Rectal smooth muscle tissue (tissue), 1 donor: ENCODE data around the gene AGRP.
A peak's percentile ranks its signal among the peaks of the same experiment; 100 is the strongest.

Experiments
- H3K27ac ChIP-seq: one replicate; pipeline ENCODE4 v1.7.0; 2013; ENCODE audit warnings: low read depth, low read length, inconsistent platforms
- H3K27me3 ChIP-seq: one replicate; pipeline ENCODE4 v1.7.0; 2013; ENCODE audit warnings: low read length; ENCODE audit not compliant: control insufficient read depth, insufficient read depth
- H3K36me3 ChIP-seq: one replicate; pipeline ENCODE4 v1.7.0; 2013; ENCODE audit warnings: low read length; ENCODE audit not compliant: control insufficient read depth, insufficient read depth
- H3K4me1 ChIP-seq: one replicate; pipeline ENCODE4 v1.7.0; 2013; ENCODE audit warnings: low read length; ENCODE audit not compliant: control insufficient read depth, insufficient read depth
- H3K4me3 ChIP-seq: one replicate; pipeline ENCODE4 v1.7.0; 2013; ENCODE audit warnings: low read length
- H3K9ac ChIP-seq: one replicate; pipeline ENCODE4 v1.7.0; 2013; ENCODE audit warnings: low read length

The AGRP gene

GRCh38 chr16:67458121-67458641 is 25.2 kb downstream of the AGRP start:
- Histone ChIP-seq H3K9ac (peak overlapping the region; percentile 19), H3K27me3 (no peaks in the 10 kb centered on the region), H3K27ac (peak overlapping the region; percentile 64), H3K4me1 (peaks cover 34% of the 10 kb centered on the region), H3K36me3 (peaks cover 2% of the 10 kb centered on the region), H3K4me3 (peak overlapping the region; percentile 34)

DNA sequence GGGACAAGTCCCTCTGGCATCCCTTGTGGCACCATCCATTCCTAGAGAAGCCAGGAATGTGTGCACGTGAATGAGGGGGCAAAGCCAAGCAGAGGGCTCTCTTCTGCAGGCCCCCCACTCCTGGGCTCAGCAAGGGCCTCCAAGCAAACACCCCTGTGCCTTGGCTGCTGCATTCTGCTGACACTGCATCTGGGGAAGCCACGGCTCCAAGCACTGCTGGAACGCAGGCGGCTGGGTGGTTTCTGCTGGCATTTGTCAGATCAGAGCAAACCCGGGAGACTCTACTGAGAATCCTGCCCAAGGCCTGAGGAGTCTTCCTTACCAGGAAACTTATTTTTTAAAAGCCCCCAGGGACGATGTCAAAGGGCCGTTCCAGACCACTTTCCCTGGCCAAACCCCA is 25.7 kb downstream of the AGRP start:
- Histone ChIP-seq H3K4me3 (peak overlapping the region; percentile 44), H3K4me1 (peaks cover 34% of the 10 kb centered on the region), H3K9ac (peak overlapping the region; percentile 19), H3K27me3 (no peaks in the 10 kb centered on the region), H3K27ac (peak overlapping the region; percentile 64), H3K36me3 (peaks cover 6% of the 10 kb centered on the region)

- H3K4me1 ChIP-seq, result peaks cover 34% of the 10 kb centered on the region
- no peaks in the 10 kb centered on the region for H3K27me3 ChIP-seq
- peak overlapping the region; percentile 64 for H3K27ac ChIP-seq
- peaks cover 9% of the 10 kb centered on the region for H3K36me3 ChIP-seq
- peak overlapping the region; percentile 44 for H3K4me3 ChIP-seq
- peak overlapping the region; percentile 13 for H3K9ac ChIP-seq
Measured at GRCh38 chr16:67456391-67457081, 26.8 kb downstream of the AGRP start.

DNA sequence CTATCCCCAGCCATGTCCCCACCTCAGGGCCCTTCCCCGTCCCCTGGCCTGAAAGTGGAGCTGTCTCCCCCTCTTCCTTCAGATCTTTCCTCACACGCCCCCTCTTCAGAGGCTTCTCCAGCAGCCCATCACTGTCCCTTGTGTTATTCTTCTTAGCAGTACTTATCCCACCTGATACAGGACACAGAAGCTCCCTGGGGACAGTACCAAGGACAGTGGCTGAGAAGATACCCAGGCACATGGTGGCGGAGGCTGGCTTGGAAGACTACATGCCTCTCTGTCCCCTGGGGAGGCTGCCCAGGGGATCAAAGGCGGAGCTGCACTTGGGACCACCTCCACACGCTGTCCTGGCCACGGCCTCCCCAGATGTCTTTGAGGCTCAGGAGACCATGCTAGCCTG is 28.5 kb downstream of the AGRP start:
- peaks cover 29% of the 10 kb centered on the region for H3K4me1 ChIP-seq
- H3K9ac ChIP-seq, result no peak overlapping the region
- no peaks in the 10 kb centered on the region for H3K27me3 ChIP-seq
- H3K36me3 ChIP-seq, result peaks cover 12% of the 10 kb centered on the region
- H3K27ac ChIP-seq, result no peak overlapping the region
- H3K4me3 ChIP-seq, result no peak overlapping the region

- peaks cover 22% of the 10 kb centered on the region for H3K4me1 ChIP-seq
- peaks cover 12% of the 10 kb centered on the region for H3K36me3 ChIP-seq
Measured at GRCh38 chr16:67454104-67454503, 29.2 kb downstream of the AGRP start.

GRCh38 chr16:67451704-67452435 is 31.5 kb downstream of the AGRP start:
- H3K27ac ChIP-seq, result no peak overlapping the region
- no peak overlapping the region for H3K9ac ChIP-seq
- peaks cover 15% of the 10 kb centered on the region for H3K4me1 ChIP-seq

More at GRCh38 chr16:67454104-67454503, 29.2 kb downstream of the AGRP start:
- Histone ChIP-seq H3K4me3 (no peak overlapping the region), H3K27me3 (no peaks in the 10 kb centered on the region), H3K27ac (no peak overlapping the region), H3K9ac (no peak overlapping the region)

DNA sequence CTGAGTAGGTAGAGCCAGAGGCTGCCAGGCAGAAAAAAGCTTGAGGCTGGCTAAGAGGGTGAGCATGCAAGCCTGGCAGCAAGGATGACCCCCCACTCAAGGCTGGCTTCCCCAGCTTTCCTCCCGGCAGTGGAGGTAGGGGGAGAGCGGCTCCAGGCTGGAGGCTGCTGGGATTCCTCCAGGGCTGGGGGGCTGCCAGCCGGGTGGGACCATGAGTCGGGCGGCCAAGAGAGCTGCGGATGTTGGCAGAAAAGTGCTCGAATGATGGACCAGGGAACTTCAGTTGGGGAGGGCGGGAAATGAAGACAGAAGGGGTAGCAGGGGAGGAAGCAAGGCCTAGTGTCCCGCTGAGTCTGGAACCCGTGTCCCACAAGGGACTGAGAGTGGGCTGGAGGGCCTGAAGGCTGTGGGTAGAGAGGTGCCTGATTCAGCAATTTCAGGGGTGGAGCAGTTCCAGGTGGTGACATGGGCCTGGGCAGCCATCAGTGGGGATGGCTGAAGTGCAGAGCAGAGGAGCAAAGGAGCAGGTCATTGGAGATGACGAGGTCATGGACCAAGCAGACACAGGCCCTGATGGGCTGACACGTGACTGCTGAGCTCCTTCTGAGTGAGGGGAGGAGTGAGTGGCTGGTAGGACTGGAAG is 32.2 kb downstream of the AGRP start:
- H3K9ac ChIP-seq, result no peak overlapping the region
- H3K36me3 ChIP-seq, result peaks cover 12% of the 10 kb centered on the region
- H3K27me3 ChIP-seq, result no peaks in the 10 kb centered on the region
- no peak overlapping the region for H3K4me3 ChIP-seq
- no peak overlapping the region for H3K27ac ChIP-seq
- H3K4me1 ChIP-seq, result peaks cover 17% of the 10 kb centered on the region

More at GRCh38 chr16:67451704-67452435, 31.5 kb downstream of the AGRP start:
- no peak overlapping the region for H3K4me3 ChIP-seq
- peaks cover 12% of the 10 kb centered on the region for H3K36me3 ChIP-seq
- H3K27me3 ChIP-seq, result no peaks in the 10 kb centered on the region

- Histone ChIP-seq H3K4me3 (no peak overlapping the region), H3K27me3 (no peaks in the 10 kb centered on the region), H3K9ac (no peak overlapping the region), H3K36me3 (peaks cover 12% of the 10 kb centered on the region), H3K4me1 (peaks cover 32% of the 10 kb centered on the region), H3K27ac (no peak overlapping the region)
Measured at GRCh38 chr16:67449739-67450138, 33.6 kb downstream of the AGRP start.

DNA sequence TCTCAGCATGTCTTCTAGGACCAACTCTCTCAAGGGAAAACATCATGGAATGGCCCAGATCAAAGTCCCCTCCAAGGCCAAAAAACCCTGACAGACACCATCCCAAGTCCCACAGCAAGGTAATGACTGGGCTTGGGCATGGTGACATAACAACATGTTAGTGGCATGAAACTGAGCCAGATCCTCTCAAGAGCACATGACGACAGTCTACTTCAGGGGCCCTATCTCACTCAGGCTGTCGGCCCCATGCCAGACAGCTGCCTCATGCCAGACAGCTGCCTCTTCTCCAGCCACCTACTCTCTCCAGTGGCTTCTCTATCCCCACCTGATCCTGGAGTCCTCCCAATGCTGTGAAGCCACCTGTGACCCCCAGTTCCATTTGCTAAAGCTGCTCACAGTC is 34.0 kb downstream of the AGRP start:
- H3K27ac ChIP-seq, result no peak overlapping the region
- peaks cover 36% of the 10 kb centered on the region for H3K4me1 ChIP-seq

DNA sequence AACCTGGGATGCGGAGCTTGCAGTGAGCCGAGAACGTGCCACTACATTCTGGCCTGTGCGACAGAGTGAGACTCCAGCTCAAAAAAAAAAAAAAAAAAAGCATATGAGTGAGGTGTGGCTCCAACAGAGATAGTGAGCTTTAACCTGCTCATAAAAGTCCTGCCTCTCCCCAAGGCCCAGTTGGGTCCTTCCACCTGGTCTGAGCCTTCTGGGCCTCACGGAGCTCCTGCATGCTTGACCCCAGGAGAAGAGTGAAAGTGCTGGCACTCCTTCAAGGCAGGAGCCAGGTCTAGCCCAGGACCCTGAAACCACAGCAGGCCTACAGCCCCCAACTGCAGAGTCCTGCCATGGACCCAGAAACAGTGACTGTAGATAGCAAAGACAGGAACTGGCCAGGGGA is 34.8 kb downstream of the AGRP start:
- peaks cover 43% of the 10 kb centered on the region for H3K4me1 ChIP-seq

More for the DNA sequence above, 34.0 kb downstream of the AGRP start:
- Histone ChIP-seq H3K36me3 (peaks cover 14% of the 10 kb centered on the region), H3K27me3 (no peaks in the 10 kb centered on the region), H3K9ac (no peak overlapping the region), H3K4me3 (no peak overlapping the region)

GRCh38 chr16:67447508-67448076 is 35.8 kb downstream of the AGRP start:
- Histone ChIP-seq H3K4me3 (no peak overlapping the region), H3K4me1 (peaks cover 51% of the 10 kb centered on the region), H3K27me3 (no peaks in the 10 kb centered on the region), H3K36me3 (peaks cover 10% of the 10 kb centered on the region), H3K9ac (no peak overlapping the region), H3K27ac (no peak overlapping the region)

More for the DNA sequence above, 34.8 kb downstream of the AGRP start:
- peaks cover 16% of the 10 kb centered on the region for H3K36me3 ChIP-seq
- H3K27ac ChIP-seq, result no peak overlapping the region
- no peaks in the 10 kb centered on the region for H3K27me3 ChIP-seq
- no peak overlapping the region for H3K9ac ChIP-seq
- no peak overlapping the region for H3K4me3 ChIP-seq

DNA sequence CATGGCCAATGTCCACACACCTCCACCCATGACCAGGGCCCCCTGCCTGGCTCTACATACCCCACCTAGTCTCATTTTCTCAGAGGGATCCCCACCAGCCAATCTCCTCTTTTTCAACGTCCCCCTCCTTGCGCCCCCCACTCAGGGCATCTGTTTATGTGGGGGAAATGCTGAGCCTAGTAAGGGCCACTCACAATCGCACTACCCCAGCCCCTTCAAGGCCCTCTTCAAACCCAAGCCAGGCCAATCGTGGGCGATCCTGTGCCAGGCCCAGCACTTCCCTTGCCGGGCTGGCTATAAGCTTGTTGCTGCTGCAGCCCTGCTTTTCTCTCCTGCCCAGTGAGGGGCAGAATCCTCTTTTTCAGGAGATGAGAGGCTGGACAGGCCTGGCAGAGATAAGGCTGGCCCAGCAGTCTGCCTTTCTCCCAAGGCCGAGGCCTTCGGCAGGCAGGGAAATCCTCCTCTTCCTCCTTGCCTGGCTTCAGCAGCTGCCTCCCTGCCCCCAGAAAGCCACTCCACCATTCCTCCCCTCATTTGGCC is 36.3 kb downstream of the AGRP start:
- peak overlapping the region; percentile 21 for H3K27ac ChIP-seq

More for the DNA sequence above, 36.3 kb downstream of the AGRP start:
- peak overlapping the region; percentile 17 for H3K4me3 ChIP-seq
- no peaks in the 10 kb centered on the region for H3K27me3 ChIP-seq
- peaks cover 10% of the 10 kb centered on the region for H3K36me3 ChIP-seq
- no peak overlapping the region for H3K9ac ChIP-seq
- H3K4me1 ChIP-seq, result peaks cover 55% of the 10 kb centered on the region
